K562 (cell line): ENCODE results near the gene CD46. TPM values are rescaled to one million over a fixed set of nuclear protein-coding genes. Genes with fewer than 3 reads are reported as not detected.

Source experiments
- AFF4 ChIP-seq: sonication (generic); formaldehyde crosslinking; IDR thresholded peaks from 2 replicates; pipeline ENCODE4 v1.8.0; 2023; ENCODE audit warnings: mild to moderate bottlenecking, missing genetic modification reagents
- CBX2 ChIP-seq: fragments of 200-600 bp; sonication (generic); IDR thresholded peaks from one replicate; pipeline ENCODE4 v1.6.1; 2012; ENCODE audit warnings: mild to moderate bottlenecking, low read length, inconsistent platforms; ENCODE audit not compliant: insufficient read depth, poor library complexity, severe bottlenecking
- CLOCK ChIP-seq: fragments of 250-450 bp; sonication (Bioruptor Pico); IDR thresholded peaks from 2 replicates; pipeline ENCODE4 v1.4.0; 2020; ENCODE audit warnings: mild to moderate bottlenecking, moderate library complexity, borderline replicate concordance
- FOXK1 ChIP-seq: sonication (generic); formaldehyde crosslinking; IDR thresholded peaks from 2 replicates; pipeline ENCODE4 v1.8.0; 2022; ENCODE audit warnings: missing genetic modification reagents, mild to moderate bottlenecking, borderline replicate concordance
- FOXP1 ChIP-seq: sonication (generic); formaldehyde crosslinking; IDR thresholded peaks from 2 replicates; pipeline ENCODE4 v1.8.0; 2022; ENCODE audit warnings: mild to moderate bottlenecking, missing genetic modification reagents
- KLF6 ChIP-seq: fragments of 250-450 bp; sonication (Bioruptor Pico); IDR thresholded peaks from 2 replicates; pipeline ENCODE4 v1.4.0; 2020; ENCODE audit warnings: mild to moderate bottlenecking, moderate library complexity, borderline replicate concordance
- MEIS2 ChIP-seq: fragments of 450-650 bp; IDR thresholded peaks from 2 replicates; pipeline ENCODE4 v1.6.1; 2014; ENCODE audit warnings: mild to moderate bottlenecking; ENCODE audit not compliant: partially characterized antibody
- MNT ChIP-seq, 2 experiments: fragments of 450-650 bp; conservative IDR thresholded peaks; 2 replicates each; pipeline ENCODE4 v1.6.1; 2017; ENCODE audit warnings: mild to moderate bottlenecking in 2 of 2, moderate library complexity in 2 of 2
- NR4A1 ChIP-seq, 2 experiments: fragments of 250-450 bp in 1 of 2; fragments of 450-650 bp in 1 of 2; sonication (Bioruptor Pico) in 1 of 2; IDR thresholded peaks; 2 replicates each; pipeline versions ENCODE4 v1.4.0 to v1.6.1; 2016 to 2020; ENCODE audit warnings: mild to moderate bottlenecking in 2 of 2, missing compliant biosample characterization in 1 of 2, missing genetic modification characterization in 1 of 2, moderate library complexity in 1 of 2
- SRSF7 ChIP-seq: fragments of 200-400 bp; formaldehyde crosslinking; optimal IDR thresholded peaks from 2 replicates; pipeline ENCODE3; 2017; ENCODE audit warnings: mild to moderate bottlenecking, low read depth, low read length
- ZNF239 ChIP-seq: fragments of 250-450 bp; sonication (Bioruptor Pico); IDR thresholded peaks from 2 replicates; pipeline ENCODE4 v1.4.0; 2020; ENCODE audit warnings: mild to moderate bottlenecking
- ZNF347 ChIP-seq: fragments of 450-650 bp; formaldehyde crosslinking; IDR thresholded peaks from 2 replicates; pipeline ENCODE4 v1.4.0; 2020; ENCODE audit warnings: low read depth, mild to moderate bottlenecking, moderate library complexity
- ZNF41 ChIP-seq: fragments of 250-450 bp; sonication (Bioruptor Pico); conservative IDR thresholded peaks from 2 replicates; pipeline ENCODE4 v1.4.0; 2020; ENCODE audit warnings: mild to moderate bottlenecking
- ZNF589 ChIP-seq: fragments of 200-800 bp; sonication (Bioruptor generic); IDR thresholded peaks from 2 replicates; pipeline ENCODE4 v1.6.1; 2016; ENCODE audit warnings: low read depth, missing genetic modification characterization, missing compliant biosample characterization
- ZNF76 ChIP-seq: fragments of 250-450 bp; sonication (Bioruptor Pico); IDR thresholded peaks from 2 replicates; pipeline ENCODE4 v1.4.0; 2020; ENCODE audit warnings: mild to moderate bottlenecking, moderate library complexity, borderline replicate concordance
- polyA plus RNA-seq, 8 experiments: library from polyadenylated mRNA; depleted of rRNA in 4 of 8; stranded (reverse) in 5 of 8; unstranded in 3 of 8; fragments of >200 nt; fragmentation: Nextera tagmentation in 2 of 8; fragmentation: Illumina TruSeq in 1 of 8; extraction: Ambion mirVana in 2 of 8; extraction: Trizol in 1 of 8; gene quantifications; 2 replicates each; pipeline versions ENCODE4 v1.2.1 to v1.2.3, GENCODE V29; 2011 to 2014; ENCODE audit warnings: inconsistent platforms in 1 of 8, missing spikeins in 1 of 8
- total RNA-seq, 7 experiments: library from RNA; depleted of rRNA in 6 of 7; stranded (reverse); fragments of >200 nt in 6 of 7; fragmentation: Illumina TruSeq in 2 of 7; extraction: Trizol in 2 of 7; gene quantifications; 2 replicates each; pipeline versions ENCODE4 v1.2.1 to v1.2.3, GENCODE V29; 2011 to 2021; ENCODE audit warnings: low replicate concordance in 1 of 7
- TF ChIP-seq, protein P1 (sequence below): sonication (generic); formaldehyde crosslinking; IDR thresholded peaks from 2 replicates; pipeline ENCODE4 v1.9.0; 2022; ENCODE audit warnings: mild to moderate bottlenecking, missing genetic modification reagents

The CD46 gene
- total and polyA plus RNA-seq, 9 of the 15 experiments (the other 6 are each of a cell fraction or from before 2014, with no cell fraction given), result 87.9 to 374 (median 156) TPM

- TF ChIP-seq AFF4 (CRISPR knock-in tag) (no peak), NR4A1 (CRISPR knock-in tag; IDR thresholded peaks at IDR 0.05) (no peak), NR4A1 (tag; IDR thresholded peaks at IDR 0.05) (no peak), ZNF347 (CRISPR knock-in tag) (0 out of 2 replicates have a peak, but pooled peaks have one; percentile 41), KLF6 (CRISPR knock-in tag) (peak; percentile 64; the same call in 1 of the 2 replicates), SRSF7 (no peak), ZNF589 (peak; percentile 70; the same call in 1 of the 2 replicates), FOXP1 (CRISPR knock-in tag) (no peak), MEIS2 (peak; percentile 92), CLOCK (CRISPR knock-in tag) (0 out of 2 replicates have a peak, but pooled peaks have one; percentile 65), MNT (conservative IDR thresholded peaks at IDR 0.05) (peak in 1 of 2 experiments; percentile 25; a peak in 1 of 4 replicates), ZNF41 (peak; percentile 1; the same call in 1 of the 2 replicates), ZNF76 (CRISPR knock-in tag) (0 out of 2 replicates have a peak, but pooled peaks have one; percentile 11), ZNF239 (CRISPR knock-in tag) (peak; percentile 54; the same call in 1 of the 2 replicates), FOXK1 (CRISPR knock-in tag) (no peak), CBX2 (no peak)
- TF ChIP-seq, protein P1, sequence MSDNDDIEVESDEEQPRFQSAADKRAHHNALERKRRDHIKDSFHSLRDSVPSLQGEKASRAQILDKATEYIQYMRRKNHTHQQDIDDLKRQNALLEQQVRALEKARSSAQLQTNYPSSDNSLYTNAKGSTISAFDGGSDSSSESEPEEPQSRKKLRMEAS (CRISPR knock-in tag), result 0 out of 2 replicates have a peak, but pooled peaks have one; percentile 18
- TF ChIP-seq, all 486 proteins: peak for 44
These were observed 79.9 kb downstream of the CD46 start (continued) for GRCh38 chr1:207831517-207832327.
